ENCODE measurements around the gene INPPL1. TPM values are rescaled to one million over a fixed set of nuclear protein-coding genes. Genes with fewer than 3 reads are reported as not detected.

Gene INPPL1
- total and polyA plus RNA-seq, 12 donors = 50.1 to 146 (median 107) TPM

GRCh38 chr11:72240461-72241290 is 16.1 kb downstream of the INPPL1 start:
- H3K4me1 ChIP-seq = peaks cover 10 to 67% (median 37%) of the 10 kb centered on the region in 9 donors
- TF ChIP-seq CTCF (IDR thresholded peaks at IDR 0.05) = no peak
- H3K36me3 ChIP-seq = peaks cover 0 to 30% (median 20%) of the 10 kb centered on the region in 9 donors
- WGBS, 2 donors = 8 to 12% methylated on average over 44 of the region's 44 CpGs
- peak overlapping the region in 8 of 10 donors; percentile 23 to 53 (median 48) for H3K4me3 ChIP-seq
- intact Hi-C loops (cut with DNase I) = loop anchor here in 1 of 10 donors (5.0 kb wide), 1 partner anchor 172 kb away; no protein-coding TSS in a partner anchor
- no peaks in the 10 kb centered on the region for H3K9me3 ChIP-seq
- peaks cover 13 to 73% (median 54%) of the 10 kb centered on the region in 7 donors for H3K27me3 ChIP-seq
- ATAC-seq (peak in 6 of 8 donors; percentile 3 to 12 (median 4)), DNase-seq (peak in 1 of 2 donors; percentile 12)
- H3K27ac ChIP-seq = peak overlapping the region in 4 of 10 donors; percentile 37 to 64 (median 52)

- DNase-seq (no peak), ATAC-seq (no peak)
- intact Hi-C loops (cut with DNase I) = loop anchor here in 1 of 10 donors (5.0 kb wide), 1 partner anchor 171 kb away; no protein-coding TSS in a partner anchor
- Histone ChIP-seq H3K27ac (no peak overlapping the region), H3K27me3 (peaks cover 13 to 80% (median 61%) of the 10 kb centered on the region in 7 donors), H3K4me3 (no peak overlapping the region), H3K4me1 (peaks cover 10 to 61% (median 37%) of the 10 kb centered on the region in 9 donors), H3K36me3 (peaks cover 0 to 23% (median 14%) of the 10 kb centered on the region in 9 donors), H3K9me3 (no peaks in the 10 kb centered on the region)
- 18 to 28% methylated on average over 19 to 20 of the region's 20 CpGs for WGBS, 2 donors
- no peak for TF ChIP-seq CTCF (IDR thresholded peaks at IDR 0.05)
Measured at GRCh38 chr11:72241291-72241781, 16.8 kb downstream of the INPPL1 start.

GRCh38 chr11:72242141-72242540 is 17.6 kb downstream of the INPPL1 start:
- Histone ChIP-seq H3K27me3 (peaks cover 13 to 88% (median 69%) of the 10 kb centered on the region in 7 donors), H3K27ac (no peak overlapping the region), H3K9me3 (no peaks in the 10 kb centered on the region), H3K4me3 (no peak overlapping the region), H3K4me1 (peaks cover 10 to 55% (median 37%) of the 10 kb centered on the region in 9 donors), H3K36me3 (peaks cover 0 to 15% (median 6%) of the 10 kb centered on the region in 9 donors)
- TF ChIP-seq CTCF (IDR thresholded peaks at IDR 0.05) = no peak
- WGBS, 2 donors = 93 to 94% methylated on average over 2 of the region's 2 CpGs
- intact Hi-C loops (cut with DNase I) = loop anchor here in 1 of 10 donors (5.0 kb wide), 1 partner anchor 170 kb away; no protein-coding TSS in a partner anchor
- ATAC-seq (no peak), DNase-seq (no peak)
